HS-5 (cell line): Measurements from ENCODE around the gene ACSF3.
"Not testable (repeated sequence)": the region's sequence is repeated elsewhere in the genome, so short reads cannot be mapped to it uniquely, and the experiment has no call there.

Experiments used
- DNase-seq: peaks from one replicate; pipeline ENCODE4 v3.0.0-alpha.2; 2012; ENCODE audit warnings: low read depth

Gene ACSF3

GRCh38 chr16:89161763-89162713 lies 68.4 kb downstream of the ACSF3 start:
- DNase-seq: no peak

GRCh38 chr16:89163297-89163696 lies 69.6 kb downstream of the ACSF3 start:
- DNase-seq: no peak

- no peak for DNase-seq
Measured at GRCh38 chr16:89164436-89164835, 70.8 kb downstream of the ACSF3 start.

GRCh38 chr16:89164847-89165680 lies 71.4 kb downstream of the ACSF3 start:
- DNase-seq: no peak

- not testable (repeated sequence) for DNase-seq
Measured at GRCh38 chr16:89165681-89165979, 72.0 kb downstream of the ACSF3 start.

GRCh38 chr16:89166696-89167424 lies 73.2 kb downstream of the ACSF3 start:
- DNase-seq: no peak

- DNase-seq: no peak
Measured at GRCh38 chr16:89167425-89167941, 73.8 kb downstream of the ACSF3 start.

GRCh38 chr16:89168381-89169189 lies 74.9 kb downstream of the ACSF3 start:
- no peak for DNase-seq

GRCh38 chr16:89169778-89170177 lies 76.1 kb downstream of the ACSF3 start:
- no peak for DNase-seq

- DNase-seq: no peak
Measured at GRCh38 chr16:89170346-89171215, 76.9 kb downstream of the ACSF3 start.

GRCh38 chr16:89171216-89172170 lies 77.8 kb downstream of the ACSF3 start, which contains the start of gene CDH15:
TSS of gene CDH15 (plus strand) at chr16:89171748. CDS start at chr16:89171832, 84 bp downstream.
- no peak for DNase-seq

GRCh38 chr16:89172171-89172527 lies 78.5 kb downstream of the ACSF3 start:
- DNase-seq: no peak

GRCh38 chr16:89172528-89173173 lies 79.0 kb downstream of the ACSF3 start:
- DNase-seq: no peak

- DNase-seq: no peak
Measured at GRCh38 chr16:89173174-89173921, 79.7 kb downstream of the ACSF3 start.

- DNase-seq: no peak
Measured at GRCh38 chr16:89174055-89174827, 80.6 kb downstream of the ACSF3 start.

GRCh38 chr16:89174877-89175276 lies 81.2 kb downstream of the ACSF3 start:
- no peak for DNase-seq
